ENCODE data around the gene ATP8B3.

ATP8B3 gene

DNA sequence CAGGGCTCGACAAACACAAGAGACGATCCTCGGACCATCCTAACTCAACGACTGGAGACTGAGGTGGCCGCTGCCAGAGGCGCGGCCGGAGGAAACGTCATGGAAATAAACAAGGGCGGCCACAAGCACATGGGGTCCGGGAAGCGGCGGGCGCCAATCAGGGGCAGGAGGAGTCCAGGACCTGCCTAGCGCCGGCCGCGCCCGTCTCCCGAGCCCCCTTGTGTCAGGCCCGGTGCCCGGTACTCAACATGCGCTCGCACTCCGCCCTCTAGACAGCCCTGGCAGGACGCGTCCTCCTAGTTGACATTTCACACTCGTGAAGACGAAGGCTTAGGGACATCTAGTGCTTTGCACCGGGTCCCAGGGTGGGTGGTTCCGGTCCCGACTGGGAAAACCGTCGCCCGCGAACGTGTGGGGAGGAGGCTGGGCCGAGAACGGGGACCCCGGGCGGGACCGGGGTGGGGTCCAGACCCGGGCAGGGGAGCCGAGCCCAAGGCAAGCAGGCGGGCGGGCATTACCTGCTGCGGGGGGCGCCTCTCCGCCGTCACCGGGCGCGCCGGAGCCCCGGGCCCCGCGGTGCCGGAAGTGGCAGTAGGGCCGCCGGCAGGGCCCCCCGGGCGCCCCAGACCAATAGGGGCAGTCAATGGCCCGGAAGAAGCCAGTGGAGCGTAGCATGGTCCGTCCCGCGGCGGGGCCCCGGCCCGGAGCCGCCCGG lies 35.8 kb upstream of the ATP8B3 start (continued):
- TF ChIP-seq, protein P1, sequence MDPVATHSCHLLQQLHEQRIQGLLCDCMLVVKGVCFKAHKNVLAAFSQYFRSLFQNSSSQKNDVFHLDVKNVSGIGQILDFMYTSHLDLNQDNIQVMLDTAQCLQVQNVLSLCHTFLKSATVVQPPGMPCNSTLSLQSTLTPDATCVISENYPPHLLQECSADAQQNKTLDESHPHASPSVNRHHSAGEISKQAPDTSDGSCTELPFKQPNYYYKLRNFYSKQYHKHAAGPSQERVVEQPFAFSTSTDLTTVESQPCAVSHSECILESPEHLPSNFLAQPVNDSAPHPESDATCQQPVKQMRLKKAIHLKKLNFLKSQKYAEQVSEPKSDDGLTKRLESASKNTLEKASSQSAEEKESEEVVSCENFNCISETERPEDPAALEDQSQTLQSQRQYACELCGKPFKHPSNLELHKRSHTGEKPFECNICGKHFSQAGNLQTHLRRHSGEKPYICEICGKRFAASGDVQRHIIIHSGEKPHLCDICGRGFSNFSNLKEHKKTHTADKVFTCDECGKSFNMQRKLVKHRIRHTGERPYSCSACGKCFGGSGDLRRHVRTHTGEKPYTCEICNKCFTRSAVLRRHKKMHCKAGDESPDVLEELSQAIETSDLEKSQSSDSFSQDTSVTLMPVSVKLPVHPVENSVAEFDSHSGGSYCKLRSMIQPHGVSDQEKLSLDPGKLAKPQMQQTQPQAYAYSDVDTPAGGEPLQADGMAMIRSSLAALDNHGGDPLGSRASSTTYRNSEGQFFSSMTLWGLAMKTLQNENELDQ (tag by site-specific recombination; IDR thresholded peaks at IDR 0.05; ENCODE audit: low read depth): no peak
- TF ChIP-seq ZNF2 (tag by site-specific recombination; IDR thresholded peaks at IDR 0.05) (no peak), ZNF843 (tag by site-specific recombination; IDR thresholded peaks at IDR 0.05) (no peak), HOXA7 (CRISPR knock-in tag; IDR thresholded peaks at IDR 0.05; ENCODE audit: borderline replicate concordance) (no peak), BCL11A (tag by site-specific recombination; IDR thresholded peaks at IDR 0.05; ENCODE audit: low read depth) (no peak), ZNF335 (tag by site-specific recombination; conservative IDR thresholded peaks at IDR 0.05) (peak; percentile 91), ZNF610 (tag by site-specific recombination; IDR thresholded peaks at IDR 0.05; ENCODE audit: borderline replicate concordance) (no peak), ZNF629 (tag by site-specific recombination; IDR thresholded peaks at IDR 0.05) (0 out of 2 replicates have a peak, but pooled peaks have one; percentile 43), ZNF544 (tag by site-specific recombination; IDR thresholded peaks at IDR 0.05) (no peak), KLF1 (tag by site-specific recombination; IDR thresholded peaks at IDR 0.05) (peak; percentile 44; the same call in 1 of the 2 replicates), ZNF514 (tag by site-specific recombination; IDR thresholded peaks at IDR 0.05) (no peak), KLF8 (tag by site-specific recombination; IDR thresholded peaks at IDR 0.05) (peak; percentile 51; the same call in 1 of the 2 replicates), ZNF121 (tag by site-specific recombination; IDR thresholded peaks at IDR 0.05) (no peak), YY2 (tag by site-specific recombination; IDR thresholded peaks at IDR 0.05) (no peak), SALL2 (tag by site-specific recombination; IDR thresholded peaks at IDR 0.05; ENCODE audit: borderline replicate concordance) (no peak), YY1 (tag by site-specific recombination; IDR thresholded peaks at IDR 0.05) (no peak; the same call in 1 of the 2 replicates), SP3 (tag by site-specific recombination; IDR thresholded peaks at IDR 0.05) (peak; percentile 9; the same call in 1 of the 2 replicates), ZNF664 (tag by site-specific recombination; IDR thresholded peaks at IDR 0.05) (no peak), ZFP69B (tag by site-specific recombination; IDR thresholded peaks at IDR 0.05) (no peak), ZNF623 (tag by site-specific recombination; IDR thresholded peaks at IDR 0.05) (no peak), ZNF157 (tag by site-specific recombination; IDR thresholded peaks at IDR 0.05) (no peak), ZNF175 (tag by site-specific recombination; IDR thresholded peaks at IDR 0.05) (no peak), ZNF138 (tag by site-specific recombination; IDR thresholded peaks at IDR 0.05; ENCODE audit: borderline replicate concordance) (no peak), BCL11B (tag by site-specific recombination; IDR thresholded peaks at IDR 0.05; ENCODE audit: low read depth) (no peak)
- TF ChIP-seq, protein P2, sequence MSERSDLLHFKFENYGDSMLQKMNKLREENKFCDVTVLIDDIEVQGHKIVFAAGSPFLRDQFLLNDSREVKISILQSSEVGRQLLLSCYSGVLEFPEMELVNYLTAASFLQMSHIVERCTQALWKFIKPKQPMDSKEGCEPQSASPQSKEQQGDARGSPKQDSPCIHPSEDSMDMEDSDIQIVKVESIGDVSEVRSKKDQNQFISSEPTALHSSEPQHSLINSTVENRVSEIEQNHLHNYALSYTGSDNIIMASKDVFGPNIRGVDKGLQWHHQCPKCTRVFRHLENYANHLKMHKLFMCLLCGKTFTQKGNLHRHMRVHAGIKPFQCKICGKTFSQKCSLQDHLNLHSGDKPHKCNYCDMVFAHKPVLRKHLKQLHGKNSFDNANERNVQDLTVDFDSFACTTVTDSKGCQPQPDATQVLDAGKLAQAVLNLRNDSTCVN (tag by site-specific recombination; optimal IDR thresholded peaks at IDR 0.05): peak; percentile 39
- TF ChIP-seq, protein P3, sequence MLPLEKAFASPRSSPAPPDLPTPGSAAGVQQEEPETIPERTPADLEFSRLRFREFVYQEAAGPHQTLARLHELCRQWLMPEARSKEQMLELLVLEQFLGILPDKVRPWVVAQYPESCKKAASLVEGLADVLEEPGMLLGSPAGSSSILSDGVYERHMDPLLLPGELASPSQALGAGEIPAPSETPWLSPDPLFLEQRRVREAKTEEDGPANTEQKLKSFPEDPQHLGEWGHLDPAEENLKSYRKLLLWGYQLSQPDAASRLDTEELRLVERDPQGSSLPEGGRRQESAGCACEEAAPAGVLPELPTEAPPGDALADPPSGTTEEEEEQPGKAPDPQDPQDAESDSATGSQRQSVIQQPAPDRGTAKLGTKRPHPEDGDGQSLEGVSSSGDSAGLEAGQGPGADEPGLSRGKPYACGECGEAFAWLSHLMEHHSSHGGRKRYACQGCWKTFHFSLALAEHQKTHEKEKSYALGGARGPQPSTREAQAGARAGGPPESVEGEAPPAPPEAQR (tag by site-specific recombination; IDR thresholded peaks at IDR 0.05): no peak
- TF ChIP-seq, protein P4, sequence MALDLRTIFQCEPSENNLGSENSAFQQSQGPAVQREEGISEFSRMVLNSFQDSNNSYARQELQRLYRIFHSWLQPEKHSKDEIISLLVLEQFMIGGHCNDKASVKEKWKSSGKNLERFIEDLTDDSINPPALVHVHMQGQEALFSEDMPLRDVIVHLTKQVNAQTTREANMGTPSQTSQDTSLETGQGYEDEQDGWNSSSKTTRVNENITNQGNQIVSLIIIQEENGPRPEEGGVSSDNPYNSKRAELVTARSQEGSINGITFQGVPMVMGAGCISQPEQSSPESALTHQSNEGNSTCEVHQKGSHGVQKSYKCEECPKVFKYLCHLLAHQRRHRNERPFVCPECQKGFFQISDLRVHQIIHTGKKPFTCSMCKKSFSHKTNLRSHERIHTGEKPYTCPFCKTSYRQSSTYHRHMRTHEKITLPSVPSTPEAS (tag by site-specific recombination; IDR thresholded peaks at IDR 0.05): no peak
- TF ChIP-seq, protein P5, sequence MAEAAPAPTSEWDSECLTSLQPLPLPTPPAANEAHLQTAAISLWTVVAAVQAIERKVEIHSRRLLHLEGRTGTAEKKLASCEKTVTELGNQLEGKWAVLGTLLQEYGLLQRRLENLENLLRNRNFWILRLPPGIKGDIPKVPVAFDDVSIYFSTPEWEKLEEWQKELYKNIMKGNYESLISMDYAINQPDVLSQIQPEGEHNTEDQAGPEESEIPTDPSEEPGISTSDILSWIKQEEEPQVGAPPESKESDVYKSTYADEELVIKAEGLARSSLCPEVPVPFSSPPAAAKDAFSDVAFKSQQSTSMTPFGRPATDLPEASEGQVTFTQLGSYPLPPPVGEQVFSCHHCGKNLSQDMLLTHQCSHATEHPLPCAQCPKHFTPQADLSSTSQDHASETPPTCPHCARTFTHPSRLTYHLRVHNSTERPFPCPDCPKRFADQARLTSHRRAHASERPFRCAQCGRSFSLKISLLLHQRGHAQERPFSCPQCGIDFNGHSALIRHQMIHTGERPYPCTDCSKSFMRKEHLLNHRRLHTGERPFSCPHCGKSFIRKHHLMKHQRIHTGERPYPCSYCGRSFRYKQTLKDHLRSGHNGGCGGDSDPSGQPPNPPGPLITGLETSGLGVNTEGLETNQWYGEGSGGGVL (tag by site-specific recombination; IDR thresholded peaks at IDR 0.05): no peak
- TF ChIP-seq, protein P6, sequence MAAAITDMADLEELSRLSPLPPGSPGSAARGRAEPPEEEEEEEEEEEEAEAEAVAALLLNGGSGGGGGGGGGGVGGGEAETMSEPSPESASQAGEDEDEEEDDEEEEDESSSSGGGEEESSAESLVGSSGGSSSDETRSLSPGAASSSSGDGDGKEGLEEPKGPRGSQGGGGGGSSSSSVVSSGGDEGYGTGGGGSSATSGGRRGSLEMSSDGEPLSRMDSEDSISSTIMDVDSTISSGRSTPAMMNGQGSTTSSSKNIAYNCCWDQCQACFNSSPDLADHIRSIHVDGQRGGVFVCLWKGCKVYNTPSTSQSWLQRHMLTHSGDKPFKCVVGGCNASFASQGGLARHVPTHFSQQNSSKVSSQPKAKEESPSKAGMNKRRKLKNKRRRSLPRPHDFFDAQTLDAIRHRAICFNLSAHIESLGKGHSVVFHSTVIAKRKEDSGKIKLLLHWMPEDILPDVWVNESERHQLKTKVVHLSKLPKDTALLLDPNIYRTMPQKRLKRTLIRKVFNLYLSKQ (tag by site-specific recombination; IDR thresholded peaks at IDR 0.05; ENCODE audit: borderline replicate concordance): no peak
- TF ChIP-seq, protein P7, sequence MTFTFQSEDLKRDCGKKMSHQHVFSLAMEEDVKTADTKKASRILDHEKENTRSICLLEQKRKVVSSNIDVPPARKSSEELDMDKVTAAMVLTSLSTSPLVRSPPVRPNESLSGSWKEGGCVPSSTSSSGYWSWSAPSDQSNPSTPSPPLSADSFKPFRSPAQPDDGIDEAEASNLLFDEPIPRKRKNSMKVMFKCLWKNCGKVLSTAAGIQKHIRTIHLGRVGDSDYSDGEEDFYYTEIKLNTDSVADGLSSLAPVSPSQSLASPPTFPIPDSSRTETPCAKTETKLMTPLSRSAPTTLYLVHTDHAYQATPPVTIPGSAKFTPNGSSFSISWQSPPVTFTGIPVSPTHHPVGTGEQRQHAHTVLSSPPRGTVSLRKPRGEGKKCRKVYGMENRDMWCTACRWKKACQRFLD (tag by site-specific recombination; IDR thresholded peaks at IDR 0.05): no peak

Data from HEK293 (cell line).